MM.1S (cell line): Measurements from ENCODE around the gene PHC1.

ENCODE experiments used
- EZH2 ChIP-seq: fragments of 300-600 bp; sonication (generic); optimal IDR thresholded peaks from 2 replicates; pipeline ENCODE3; 2017; ENCODE audit warnings: low read depth, mild to moderate bottlenecking, antibody characterized with exemption, low read length, mixed read lengths
- TF ChIP-seq, protein P1 (sequence below): fragments of 300-600 bp; sonication (generic); IDR thresholded peaks from 2 replicates; pipeline ENCODE4 v1.5.1; 2016; ENCODE audit warnings: antibody characterized with exemption, low read length, mixed read lengths

DNA sequence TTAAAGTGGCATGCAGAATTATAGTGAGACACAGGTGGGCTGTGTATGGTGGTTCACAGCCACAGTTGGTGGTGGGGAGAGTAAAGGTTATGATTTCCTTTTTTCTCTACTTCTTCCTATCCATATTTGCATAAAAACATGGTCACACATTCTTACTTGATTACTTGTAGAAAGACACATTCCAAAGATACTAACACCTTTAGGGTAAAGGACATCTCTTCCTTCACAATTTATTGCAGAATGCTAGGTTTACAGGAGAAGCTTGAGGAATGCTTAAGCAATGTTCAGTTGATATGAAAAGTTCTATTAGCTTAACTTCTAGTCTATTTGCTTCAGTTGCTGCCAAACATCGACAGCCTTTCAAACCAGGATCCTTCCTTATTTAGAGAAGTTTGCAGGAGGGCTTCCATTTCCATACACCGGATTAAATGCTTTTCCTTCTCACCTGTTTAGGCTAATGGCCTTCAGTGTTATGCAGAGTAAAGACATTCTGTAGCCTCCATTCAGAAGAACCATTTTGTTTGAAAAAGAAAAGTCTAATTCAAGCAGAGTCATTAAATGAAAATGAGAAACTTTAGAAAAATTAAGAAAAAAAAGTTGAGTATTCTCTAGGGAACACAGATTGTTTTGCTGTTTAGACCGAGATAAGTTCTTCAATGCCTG lies 2.6 kb upstream of the PHC1 start:
- TF ChIP-seq, protein P1, sequence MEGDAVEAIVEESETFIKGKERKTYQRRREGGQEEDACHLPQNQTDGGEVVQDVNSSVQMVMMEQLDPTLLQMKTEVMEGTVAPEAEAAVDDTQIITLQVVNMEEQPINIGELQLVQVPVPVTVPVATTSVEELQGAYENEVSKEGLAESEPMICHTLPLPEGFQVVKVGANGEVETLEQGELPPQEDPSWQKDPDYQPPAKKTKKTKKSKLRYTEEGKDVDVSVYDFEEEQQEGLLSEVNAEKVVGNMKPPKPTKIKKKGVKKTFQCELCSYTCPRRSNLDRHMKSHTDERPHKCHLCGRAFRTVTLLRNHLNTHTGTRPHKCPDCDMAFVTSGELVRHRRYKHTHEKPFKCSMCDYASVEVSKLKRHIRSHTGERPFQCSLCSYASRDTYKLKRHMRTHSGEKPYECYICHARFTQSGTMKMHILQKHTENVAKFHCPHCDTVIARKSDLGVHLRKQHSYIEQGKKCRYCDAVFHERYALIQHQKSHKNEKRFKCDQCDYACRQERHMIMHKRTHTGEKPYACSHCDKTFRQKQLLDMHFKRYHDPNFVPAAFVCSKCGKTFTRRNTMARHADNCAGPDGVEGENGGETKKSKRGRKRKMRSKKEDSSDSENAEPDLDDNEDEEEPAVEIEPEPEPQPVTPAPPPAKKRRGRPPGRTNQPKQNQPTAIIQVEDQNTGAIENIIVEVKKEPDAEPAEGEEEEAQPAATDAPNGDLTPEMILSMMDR: no peak
- no peak for TF ChIP-seq EZH2
